Sigmoid colon (tissue), 4 donors: Measurements from ENCODE around the gene SNX24.

ENCODE experiments used
- CTCF ChIP-seq, 4 experiments: fragments of 450-650 bp in 3 of 4; fragments of 200-600 bp in 1 of 4; IDR thresholded peaks; one replicate each; pipeline ENCODE4 v1.5.1; 2016 to 2019; ENCODE audit warnings: antibody characterized with exemption in 4 of 4, mild to moderate bottlenecking in 3 of 4, moderate library complexity in 2 of 4
- POLR2A ChIP-seq, 2 donors: fragments of 450-650 bp; IDR thresholded peaks; one replicate each; pipeline ENCODE4 v1.6.1; 2016; ENCODE audit warnings: antibody characterized with exemption in 2 of 2, mild to moderate bottlenecking in 2 of 2, moderate library complexity in 2 of 2
- POLR2AphosphoS5 ChIP-seq, 4 donors: sonication (generic); formaldehyde crosslinking; IDR thresholded peaks; one replicate each; pipeline ENCODE4 v1.6.1; 2017; ENCODE audit warnings: antibody characterized with exemption in 4 of 4

- TF ChIP-seq CTCF (IDR thresholded peaks at IDR 0.05) (no peak), POLR2AphosphoS5 (IDR thresholded peaks at IDR 0.05) (no peak), POLR2A (IDR thresholded peaks at IDR 0.05) (no peak)
Measured at GRCh38 chr5:122885045-122885517, 39.7 kb downstream of the SNX24 start.
